K562 (cell line): Measurements from ENCODE around the gene DKKL1. TPM values are rescaled to one million over a fixed set of nuclear protein-coding genes. Genes with fewer than 3 reads are reported as not detected.

Experiments
- CBFA2T2 ChIP-seq: fragments of 450-650 bp; conservative IDR thresholded peaks from 2 replicates; pipeline ENCODE4 v1.6.1; 2017; ENCODE audit warnings: mild to moderate bottlenecking
- MTA1 ChIP-seq: fragments of 450-650 bp; IDR thresholded peaks from 2 replicates; pipeline ENCODE4 v1.6.1; 2017; ENCODE audit warnings: borderline replicate concordance
- MYC ChIP-seq, 2 experiments: fragments of 250-450 bp in 1 of 2; sonication (Bioruptor Pico) in 1 of 2; IDR thresholded peaks; 2 replicates each; pipeline versions ENCODE4 v1.5.1 to v1.6.1; 2012 to 2021; ENCODE audit warnings: low read depth in 2 of 2, borderline replicate concordance in 1 of 2, improper control_type of control experiment in 1 of 2, low read length in 1 of 2, mild to moderate bottlenecking in 1 of 2, moderate library complexity in 1 of 2
- SMARCB1 ChIP-seq: IDR thresholded peaks from 2 replicates; pipeline ENCODE4 v1.6.1; 2011; ENCODE audit warnings: improper control_type of control experiment, low read depth; ENCODE audit not compliant: insufficient read length
- XRCC5 ChIP-seq: fragments of 200-400 bp; formaldehyde crosslinking; IDR thresholded peaks from 2 replicates; pipeline ENCODE4 v1.6.1; 2017; ENCODE audit warnings: low read depth, mild to moderate bottlenecking, low read length
- ZNF134 ChIP-seq: fragments of 250-450 bp; sonication (Bioruptor Pico); conservative IDR thresholded peaks from 2 replicates; pipeline ENCODE4 v1.4.0; 2020
- ZNF324 ChIP-seq: fragments of 250-450 bp; sonication (Bioruptor Pico); IDR thresholded peaks from 2 replicates; pipeline ENCODE4 v1.4.0; 2020; ENCODE audit warnings: mild to moderate bottlenecking
- polyA plus RNA-seq, 8 experiments: library from polyadenylated mRNA; depleted of rRNA in 4 of 8; stranded (reverse) in 5 of 8; unstranded in 3 of 8; fragments of >200 nt; fragmentation: Nextera tagmentation in 2 of 8; fragmentation: Illumina TruSeq in 1 of 8; extraction: Ambion mirVana in 2 of 8; extraction: Trizol in 1 of 8; gene quantifications; 2 replicates each; pipeline versions ENCODE4 v1.2.1 to v1.2.3, GENCODE V29; 2011 to 2014; ENCODE audit warnings: inconsistent platforms in 1 of 8, missing spikeins in 1 of 8
- total RNA-seq, 7 experiments: library from RNA; depleted of rRNA in 6 of 7; stranded (reverse); fragments of >200 nt in 6 of 7; fragmentation: Illumina TruSeq in 2 of 7; extraction: Trizol in 2 of 7; gene quantifications; 2 replicates each; pipeline versions ENCODE4 v1.2.1 to v1.2.3, GENCODE V29; 2011 to 2021; ENCODE audit warnings: low replicate concordance in 1 of 7
- TF ChIP-seq, protein P1 (sequence below): fragments of 450-650 bp; IDR thresholded peaks from 2 replicates; pipeline ENCODE4 v1.6.1; 2016; ENCODE audit warnings: mild to moderate bottlenecking, moderate library complexity

Gene DKKL1
- total and polyA plus RNA-seq, 9 of the 15 experiments (the other 6 are each of a cell fraction or from before 2014, with no cell fraction given) = 0.15 to 1.7 (median 0.52) TPM

DNA sequence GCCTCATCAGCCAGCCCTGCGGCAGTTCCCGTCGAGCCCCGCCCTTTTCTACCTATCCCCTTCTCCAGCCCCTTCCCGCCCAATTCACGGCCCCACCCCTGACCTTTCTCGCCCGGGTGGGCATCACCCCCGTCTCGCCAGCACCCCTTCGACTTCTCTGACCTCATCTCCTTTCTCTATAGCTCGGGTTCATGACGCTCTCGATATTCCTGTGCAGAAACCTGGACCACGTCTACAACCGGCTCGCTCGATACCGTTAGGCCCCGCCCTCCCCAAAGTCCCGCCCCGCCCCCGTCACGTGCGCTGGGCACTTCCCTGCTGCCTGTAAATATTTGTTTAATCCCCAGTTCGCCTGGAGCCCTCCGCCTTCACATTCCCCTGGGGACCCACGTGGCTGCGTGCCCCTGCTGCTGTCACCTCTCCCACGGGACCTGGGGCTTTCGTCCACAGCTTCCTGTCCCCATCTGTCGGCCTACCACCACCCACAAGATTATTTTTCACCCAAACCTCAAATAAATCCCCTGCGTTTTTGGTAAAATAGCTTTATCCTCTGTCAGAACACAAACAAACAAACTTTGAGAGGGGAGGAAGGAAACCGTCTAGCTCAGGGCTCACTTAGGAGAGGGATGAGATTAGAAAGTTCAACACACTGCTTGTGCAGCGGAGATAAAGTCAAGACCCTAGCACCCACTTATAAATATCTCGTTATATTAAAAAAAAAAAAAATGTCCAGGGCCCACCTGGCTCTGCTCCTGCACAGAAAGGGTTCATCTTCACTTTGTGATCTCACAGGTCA, 23.4 kb upstream of the DKKL1 start (continued):
- TF ChIP-seq, protein P1, sequence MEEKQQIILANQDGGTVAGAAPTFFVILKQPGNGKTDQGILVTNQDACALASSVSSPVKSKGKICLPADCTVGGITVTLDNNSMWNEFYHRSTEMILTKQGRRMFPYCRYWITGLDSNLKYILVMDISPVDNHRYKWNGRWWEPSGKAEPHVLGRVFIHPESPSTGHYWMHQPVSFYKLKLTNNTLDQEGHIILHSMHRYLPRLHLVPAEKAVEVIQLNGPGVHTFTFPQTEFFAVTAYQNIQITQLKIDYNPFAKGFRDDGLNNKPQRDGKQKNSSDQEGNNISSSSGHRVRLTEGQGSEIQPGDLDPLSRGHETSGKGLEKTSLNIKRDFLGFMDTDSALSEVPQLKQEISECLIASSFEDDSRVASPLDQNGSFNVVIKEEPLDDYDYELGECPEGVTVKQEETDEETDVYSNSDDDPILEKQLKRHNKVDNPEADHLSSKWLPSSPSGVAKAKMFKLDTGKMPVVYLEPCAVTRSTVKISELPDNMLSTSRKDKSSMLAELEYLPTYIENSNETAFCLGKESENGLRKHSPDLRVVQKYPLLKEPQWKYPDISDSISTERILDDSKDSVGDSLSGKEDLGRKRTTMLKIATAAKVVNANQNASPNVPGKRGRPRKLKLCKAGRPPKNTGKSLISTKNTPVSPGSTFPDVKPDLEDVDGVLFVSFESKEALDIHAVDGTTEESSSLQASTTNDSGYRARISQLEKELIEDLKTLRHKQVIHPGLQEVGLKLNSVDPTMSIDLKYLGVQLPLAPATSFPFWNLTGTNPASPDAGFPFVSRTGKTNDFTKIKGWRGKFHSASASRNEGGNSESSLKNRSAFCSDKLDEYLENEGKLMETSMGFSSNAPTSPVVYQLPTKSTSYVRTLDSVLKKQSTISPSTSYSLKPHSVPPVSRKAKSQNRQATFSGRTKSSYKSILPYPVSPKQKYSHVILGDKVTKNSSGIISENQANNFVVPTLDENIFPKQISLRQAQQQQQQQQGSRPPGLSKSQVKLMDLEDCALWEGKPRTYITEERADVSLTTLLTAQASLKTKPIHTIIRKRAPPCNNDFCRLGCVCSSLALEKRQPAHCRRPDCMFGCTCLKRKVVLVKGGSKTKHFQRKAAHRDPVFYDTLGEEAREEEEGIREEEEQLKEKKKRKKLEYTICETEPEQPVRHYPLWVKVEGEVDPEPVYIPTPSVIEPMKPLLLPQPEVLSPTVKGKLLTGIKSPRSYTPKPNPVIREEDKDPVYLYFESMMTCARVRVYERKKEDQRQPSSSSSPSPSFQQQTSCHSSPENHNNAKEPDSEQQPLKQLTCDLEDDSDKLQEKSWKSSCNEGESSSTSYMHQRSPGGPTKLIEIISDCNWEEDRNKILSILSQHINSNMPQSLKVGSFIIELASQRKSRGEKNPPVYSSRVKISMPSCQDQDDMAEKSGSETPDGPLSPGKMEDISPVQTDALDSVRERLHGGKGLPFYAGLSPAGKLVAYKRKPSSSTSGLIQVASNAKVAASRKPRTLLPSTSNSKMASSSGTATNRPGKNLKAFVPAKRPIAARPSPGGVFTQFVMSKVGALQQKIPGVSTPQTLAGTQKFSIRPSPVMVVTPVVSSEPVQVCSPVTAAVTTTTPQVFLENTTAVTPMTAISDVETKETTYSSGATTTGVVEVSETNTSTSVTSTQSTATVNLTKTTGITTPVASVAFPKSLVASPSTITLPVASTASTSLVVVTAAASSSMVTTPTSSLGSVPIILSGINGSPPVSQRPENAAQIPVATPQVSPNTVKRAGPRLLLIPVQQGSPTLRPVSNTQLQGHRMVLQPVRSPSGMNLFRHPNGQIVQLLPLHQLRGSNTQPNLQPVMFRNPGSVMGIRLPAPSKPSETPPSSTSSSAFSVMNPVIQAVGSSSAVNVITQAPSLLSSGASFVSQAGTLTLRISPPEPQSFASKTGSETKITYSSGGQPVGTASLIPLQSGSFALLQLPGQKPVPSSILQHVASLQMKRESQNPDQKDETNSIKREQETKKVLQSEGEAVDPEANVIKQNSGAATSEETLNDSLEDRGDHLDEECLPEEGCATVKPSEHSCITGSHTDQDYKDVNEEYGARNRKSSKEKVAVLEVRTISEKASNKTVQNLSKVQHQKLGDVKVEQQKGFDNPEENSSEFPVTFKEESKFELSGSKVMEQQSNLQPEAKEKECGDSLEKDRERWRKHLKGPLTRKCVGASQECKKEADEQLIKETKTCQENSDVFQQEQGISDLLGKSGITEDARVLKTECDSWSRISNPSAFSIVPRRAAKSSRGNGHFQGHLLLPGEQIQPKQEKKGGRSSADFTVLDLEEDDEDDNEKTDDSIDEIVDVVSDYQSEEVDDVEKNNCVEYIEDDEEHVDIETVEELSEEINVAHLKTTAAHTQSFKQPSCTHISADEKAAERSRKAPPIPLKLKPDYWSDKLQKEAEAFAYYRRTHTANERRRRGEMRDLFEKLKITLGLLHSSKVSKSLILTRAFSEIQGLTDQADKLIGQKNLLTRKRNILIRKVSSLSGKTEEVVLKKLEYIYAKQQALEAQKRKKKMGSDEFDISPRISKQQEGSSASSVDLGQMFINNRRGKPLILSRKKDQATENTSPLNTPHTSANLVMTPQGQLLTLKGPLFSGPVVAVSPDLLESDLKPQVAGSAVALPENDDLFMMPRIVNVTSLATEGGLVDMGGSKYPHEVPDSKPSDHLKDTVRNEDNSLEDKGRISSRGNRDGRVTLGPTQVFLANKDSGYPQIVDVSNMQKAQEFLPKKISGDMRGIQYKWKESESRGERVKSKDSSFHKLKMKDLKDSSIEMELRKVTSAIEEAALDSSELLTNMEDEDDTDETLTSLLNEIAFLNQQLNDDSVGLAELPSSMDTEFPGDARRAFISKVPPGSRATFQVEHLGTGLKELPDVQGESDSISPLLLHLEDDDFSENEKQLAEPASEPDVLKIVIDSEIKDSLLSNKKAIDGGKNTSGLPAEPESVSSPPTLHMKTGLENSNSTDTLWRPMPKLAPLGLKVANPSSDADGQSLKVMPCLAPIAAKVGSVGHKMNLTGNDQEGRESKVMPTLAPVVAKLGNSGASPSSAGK = 0 out of 2 replicates have a peak, but pooled peaks have one; percentile 16
- 0 out of 2 replicates have a peak, but pooled peaks have one; percentile 11 for TF ChIP-seq CBFA2T2
- TF ChIP-seq XRCC5 = 0 out of 2 replicates have a peak, but pooled peaks have one; percentile 3
- no peak for TF ChIP-seq ZNF324 (CRISPR knock-in tag)
- peak; percentile 29; the same call in 1 of the 2 replicates for TF ChIP-seq MYC (IDR thresholded peaks at IDR 0.05; ENCODE audit: low read depth, low read length)
- TF ChIP-seq MYC (CRISPR knock-in tag; IDR thresholded peaks at IDR 0.05; ENCODE audit: borderline replicate concordance, low read depth) = no peak
- TF ChIP-seq ZNF134 (CRISPR knock-in tag) = no peak
- TF ChIP-seq SMARCB1 = no peak
- no peak for TF ChIP-seq MTA1
